Upper lobe of left lung (tissue), 6 donors: ENCODE measurements around the gene TSC22D4. TPM values are rescaled to one million over a fixed set of nuclear protein-coding genes. Genes with fewer than 3 reads are reported as not detected.

Experiments used
- ATAC-seq, 2 donors: fragments of 200-7000 bp; cut with Tn5 transposase; one replicate each; pipeline ENCODE4 v1.9.1; 2022; ENCODE audit warnings: mild to moderate bottlenecking in 2 of 2, moderate library complexity in 2 of 2; ENCODE audit not compliant: low FRiP score in 2 of 2
- DNase-seq, 2 donors: peaks; one replicate each; pipeline ENCODE4 v3.0.0-alpha.2; 2019 to 2020
- H3K27ac ChIP-seq, 4 donors: fragments of 200-600 bp; sonication (generic); one replicate each; pipeline ENCODE4 v1.5.1; 2016 to 2019
- H3K27me3 ChIP-seq, 4 donors: fragments of 200-600 bp; sonication (generic); one replicate each; pipeline ENCODE4 v1.5.1; 2017 to 2019
- H3K36me3 ChIP-seq, 4 donors: fragments of 200-600 bp; sonication (generic); one replicate each; pipeline ENCODE4 v1.5.1; 2016 to 2019
- H3K4me1 ChIP-seq, 4 donors: fragments of 200-600 bp; sonication (generic); one replicate each; pipeline ENCODE4 v1.5.1; 2018 to 2019
- H3K4me3 ChIP-seq, 4 donors: fragments of 200-600 bp; sonication (generic); one replicate each; pipeline ENCODE4 v1.5.1; 2017 to 2019; ENCODE audit warnings: mild to moderate bottlenecking in 2 of 4, moderate library complexity in 1 of 4
- H3K9me3 ChIP-seq, 4 donors: fragments of 200-600 bp; sonication (generic); one replicate each; pipeline ENCODE4 v1.5.1; 2018 to 2019
- EP300 ChIP-seq, 4 donors: sonication (generic); formaldehyde crosslinking; IDR thresholded peaks; one replicate each; pipeline ENCODE4 v1.5.1; 2017; ENCODE audit warnings: antibody characterized with exemption in 4 of 4, control low read depth in 2 of 4
- POLR2A ChIP-seq, 4 donors: fragments of 450-650 bp; IDR thresholded peaks; one replicate each; pipeline ENCODE4 v1.5.1; 2016 to 2017; ENCODE audit warnings: antibody characterized with exemption in 4 of 4, mild to moderate bottlenecking in 2 of 4
- POLR2AphosphoS5 ChIP-seq, 2 donors: sonication (generic); formaldehyde crosslinking; IDR thresholded peaks; one replicate each; pipeline ENCODE4 v1.5.1; 2017; ENCODE audit warnings: antibody characterized with exemption in 2 of 2
- WGBS, 2 donors: methylation state at CpG; one replicate each; pipeline ENCODE4 v1.1.5; 2017 to 2018; 5-methylcytosine and 5-hydroxymethylcytosine counted together
- total RNA-seq, 6 donors: library from RNA; depleted of rRNA in 4 of 6; stranded (reverse); fragments of >200 nt in 4 of 6; gene quantifications; one replicate each; pipeline versions ENCODE4 v1.1.0 to v1.2.1, GENCODE V29; 2016 to 2021
- TF ChIP-seq, protein P1 (sequence below), 6 experiments: fragments of 450-650 bp in 4 of 6; fragments of 200-600 bp in 2 of 6; sonication (generic) in 2 of 6; IDR thresholded peaks; one replicate each; pipeline ENCODE4 v1.5.1; 2016 to 2019; ENCODE audit warnings: antibody characterized with exemption in 6 of 6
- donor health status: DM: no; HTN: no; CAD: no; lungs with moderate emphysema.
- donor health status: DM: no; HTN: yes; CAD: no; lungs with severe emphysema.

Gene TSC22D4
- total RNA-seq, 6 donors from 2014 or later = 25.7 to 91.2 (median 69.0) TPM

DNA sequence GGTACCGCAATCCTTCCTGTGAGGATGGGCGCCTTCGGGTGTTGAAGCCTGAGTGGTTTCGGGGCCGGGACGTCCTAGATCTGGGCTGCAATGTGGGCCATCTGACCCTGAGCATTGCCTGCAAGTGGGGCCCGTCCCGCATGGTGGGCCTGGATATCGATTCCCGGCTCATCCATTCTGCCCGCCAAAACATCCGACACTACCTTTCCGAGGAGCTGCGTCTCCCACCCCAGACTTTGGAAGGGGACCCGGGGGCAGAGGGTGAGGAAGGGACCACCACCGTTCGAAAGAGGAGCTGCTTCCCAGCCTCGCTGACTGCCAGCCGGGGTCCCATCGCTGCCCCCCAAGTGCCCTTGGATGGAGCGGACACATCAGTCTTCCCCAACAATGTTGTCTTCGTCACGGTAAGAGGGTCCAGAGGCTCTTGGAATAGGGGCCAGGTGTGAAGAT lies 47.7 kb downstream of the TSC22D4 start:
- TF ChIP-seq POLR2A (IDR thresholded peaks at IDR 0.05) = no peak
- no peak for DNase-seq
- Histone ChIP-seq H3K27me3 (no peaks in the 10 kb centered on the region), H3K27ac (peak overlapping the region; percentile 20 to 100 (median 99)), H3K4me1 (peaks cover 32 to 61% (median 39%) of the 10 kb centered on the region in 4 donors), H3K9me3 (peaks cover 0 to 6% (median 0%) of the 10 kb centered on the region in 4 donors), H3K36me3 (peaks cover 5 to 32% (median 26%) of the 10 kb centered on the region in 4 donors), H3K4me3 (peak overlapping the region in 3 of 4 donors; percentile 89 to 94 (median 93))
- no peak for ATAC-seq
- WGBS, 2 donors = 87 to 89% methylated on average over 14 to 23 of the region's 23 CpGs

DNA sequence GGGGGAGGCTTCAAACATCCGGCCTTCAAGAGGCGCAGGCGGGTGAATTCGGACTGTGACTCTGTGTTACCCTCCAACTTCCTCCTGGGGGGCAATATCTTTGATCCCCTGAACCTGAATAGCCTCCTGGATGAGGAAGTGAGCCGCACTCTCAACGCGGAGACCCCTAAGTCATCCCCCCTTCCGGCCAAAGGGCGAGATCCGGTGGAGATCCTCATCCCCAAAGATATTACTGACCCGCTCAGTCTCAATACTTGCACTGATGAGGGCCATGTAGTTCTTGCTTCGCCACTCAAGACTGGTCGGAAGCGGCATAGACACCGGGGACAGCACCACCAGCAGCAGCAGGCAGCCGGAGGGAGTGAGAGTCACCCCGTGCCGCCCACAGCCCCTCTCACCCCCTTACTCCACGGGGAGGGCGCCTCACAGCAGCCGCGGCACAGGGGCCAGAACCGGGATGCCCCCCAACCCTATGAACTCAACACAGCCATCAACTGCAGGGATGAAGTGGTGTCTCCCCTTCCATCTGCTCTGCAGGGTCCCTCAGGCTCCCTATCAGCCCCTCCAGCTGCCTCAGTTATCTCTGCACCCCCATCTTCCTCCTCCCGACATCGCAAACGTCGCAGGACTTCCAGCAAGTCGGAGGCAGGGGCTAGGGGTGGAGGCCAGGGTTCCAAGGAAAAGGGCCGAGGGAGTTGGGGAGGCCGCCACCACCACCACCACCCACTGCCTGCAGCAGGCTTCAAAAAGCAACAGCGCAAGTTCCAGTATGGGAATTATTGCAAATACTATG lies 48.3 kb downstream of the TSC22D4 start:
- Histone ChIP-seq H3K4me1 (peaks cover 32 to 61% (median 39%) of the 10 kb centered on the region in 4 donors), H3K27me3 (no peaks in the 10 kb centered on the region), H3K27ac (peak overlapping the region; percentile 98 to 100 (median 100)), H3K4me3 (peak overlapping the region; percentile 72 to 94 (median 91)), H3K36me3 (peaks cover 5 to 32% (median 26%) of the 10 kb centered on the region in 4 donors), H3K9me3 (peaks cover 0 to 6% (median 0%) of the 10 kb centered on the region in 4 donors)
- DNase-seq (peak in 1 of 2 donors; percentile 71), ATAC-seq (no peak)
- TF ChIP-seq POLR2AphosphoS5 (IDR thresholded peaks at IDR 0.05) (no peak), POLR2A (IDR thresholded peaks at IDR 0.05) (no peak), EP300 (IDR thresholded peaks at IDR 0.05) (no peak)
- TF ChIP-seq, protein P1, sequence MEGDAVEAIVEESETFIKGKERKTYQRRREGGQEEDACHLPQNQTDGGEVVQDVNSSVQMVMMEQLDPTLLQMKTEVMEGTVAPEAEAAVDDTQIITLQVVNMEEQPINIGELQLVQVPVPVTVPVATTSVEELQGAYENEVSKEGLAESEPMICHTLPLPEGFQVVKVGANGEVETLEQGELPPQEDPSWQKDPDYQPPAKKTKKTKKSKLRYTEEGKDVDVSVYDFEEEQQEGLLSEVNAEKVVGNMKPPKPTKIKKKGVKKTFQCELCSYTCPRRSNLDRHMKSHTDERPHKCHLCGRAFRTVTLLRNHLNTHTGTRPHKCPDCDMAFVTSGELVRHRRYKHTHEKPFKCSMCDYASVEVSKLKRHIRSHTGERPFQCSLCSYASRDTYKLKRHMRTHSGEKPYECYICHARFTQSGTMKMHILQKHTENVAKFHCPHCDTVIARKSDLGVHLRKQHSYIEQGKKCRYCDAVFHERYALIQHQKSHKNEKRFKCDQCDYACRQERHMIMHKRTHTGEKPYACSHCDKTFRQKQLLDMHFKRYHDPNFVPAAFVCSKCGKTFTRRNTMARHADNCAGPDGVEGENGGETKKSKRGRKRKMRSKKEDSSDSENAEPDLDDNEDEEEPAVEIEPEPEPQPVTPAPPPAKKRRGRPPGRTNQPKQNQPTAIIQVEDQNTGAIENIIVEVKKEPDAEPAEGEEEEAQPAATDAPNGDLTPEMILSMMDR (IDR thresholded peaks at IDR 0.05) = no peak
- 24 to 26% methylated on average over 13 to 28 of the region's 31 CpGs for WGBS, 2 donors

DNA sequence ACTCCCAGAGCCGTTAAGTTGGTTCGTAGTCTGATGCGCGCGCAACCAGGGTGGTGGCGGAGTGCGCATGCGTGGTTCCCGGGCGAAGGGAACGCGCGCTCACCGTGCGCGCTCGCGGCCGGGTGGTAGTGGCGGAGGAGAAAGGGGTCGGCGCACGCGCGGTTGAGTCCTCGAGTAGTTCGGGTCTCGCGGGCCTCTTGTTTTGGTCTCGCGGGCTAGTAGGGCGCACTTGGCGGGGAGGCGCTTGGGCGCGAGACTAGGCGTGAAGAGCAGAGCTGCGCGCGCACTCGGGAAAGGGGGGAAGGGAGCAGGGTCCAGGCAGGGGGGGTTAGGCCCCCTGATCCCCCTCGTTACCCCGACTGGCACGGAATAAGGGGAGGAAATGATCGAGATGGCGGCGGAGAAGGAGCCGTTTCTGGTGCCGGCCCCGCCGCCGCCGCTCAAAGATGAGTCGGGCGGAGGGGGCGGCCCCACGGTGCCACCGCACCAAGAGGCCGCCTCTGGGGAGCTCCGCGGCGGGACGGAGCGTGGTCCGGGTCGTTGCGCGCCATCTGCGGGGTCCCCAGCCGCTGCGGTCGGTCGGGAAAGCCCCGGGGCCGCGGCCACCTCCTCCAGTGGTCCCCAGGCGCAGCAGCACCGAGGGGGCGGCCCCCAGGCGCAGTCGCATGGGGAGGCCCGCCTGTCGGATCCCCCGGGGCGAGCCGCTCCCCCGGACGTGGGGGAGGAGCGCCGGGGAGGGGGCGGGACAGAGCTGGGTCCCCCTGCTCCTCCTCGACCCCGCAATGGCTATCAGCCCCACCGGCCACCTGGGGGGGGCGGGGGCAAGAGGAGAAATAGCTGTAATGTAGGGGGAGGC lies 49.1 kb downstream of the TSC22D4 start, which contains the start of gene MEPCE:
TSS of gene MEPCE (plus strand) at position 195 of the 856 bp plus-strand sequence. CDS start at position 383, 188 bp downstream.
- H3K4me1 ChIP-seq = peaks cover 26 to 53% (median 31%) of the 10 kb centered on the region in 4 donors
- peak; percentile 84 for ATAC-seq
- H3K36me3 ChIP-seq = peaks cover 5 to 31% (median 25%) of the 10 kb centered on the region in 4 donors

DNA sequence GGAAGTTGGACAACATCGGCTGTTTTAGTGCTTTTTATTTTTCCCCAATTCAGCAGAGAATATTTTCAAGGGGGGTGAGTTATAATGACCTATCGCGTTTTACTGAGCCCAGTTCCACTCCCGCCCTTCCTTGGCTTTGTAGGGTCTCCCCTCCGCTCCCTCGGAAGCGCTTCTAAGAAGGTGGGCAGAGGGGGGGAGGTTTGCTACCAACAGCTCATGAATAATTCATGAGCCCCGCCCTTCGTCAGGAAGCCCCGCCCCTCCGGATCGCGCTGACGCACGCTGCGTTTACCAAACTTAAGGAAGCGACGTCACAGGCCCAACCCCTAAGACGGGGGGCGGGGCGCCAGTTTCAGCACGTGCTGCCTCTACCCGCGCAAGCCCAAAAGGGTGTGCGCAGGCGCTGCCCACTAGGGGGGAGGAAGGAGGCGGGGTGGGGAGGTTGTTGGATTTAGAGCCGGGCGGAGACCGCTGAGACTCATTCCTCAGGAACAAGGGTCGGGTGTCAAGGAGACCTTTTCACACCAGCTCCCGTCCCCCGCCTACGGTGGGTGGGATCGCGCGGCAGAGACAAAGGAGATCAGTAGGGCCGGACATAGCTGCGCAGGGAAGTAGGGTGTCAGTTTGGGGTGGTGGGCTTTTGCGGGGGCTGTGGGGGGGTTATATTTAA lies 49.9 kb downstream of the TSC22D4 start:
- peaks cover 4 to 24% (median 19%) of the 10 kb centered on the region in 4 donors for H3K36me3 ChIP-seq
- peak; percentile 100 for DNase-seq
- H3K9me3 ChIP-seq = peaks cover 0 to 6% (median 0%) of the 10 kb centered on the region in 4 donors
- H3K4me1 ChIP-seq = peaks cover 23 to 45% (median 26%) of the 10 kb centered on the region in 4 donors
- H3K27me3 ChIP-seq = no peaks in the 10 kb centered on the region
- peak; percentile 91 to 95 for ATAC-seq
- H3K4me3 ChIP-seq = peak overlapping the region; percentile 61 to 94 (median 91)
- TF ChIP-seq POLR2A (IDR thresholded peaks at IDR 0.05) (peak in 2 of 4 donors; percentile 86), POLR2AphosphoS5 (IDR thresholded peaks at IDR 0.05) (peak; percentile 80 to 86), EP300 (IDR thresholded peaks at IDR 0.05) (peak in 1 of 4 donors; percentile 72)
- TF ChIP-seq, protein P1 (IDR thresholded peaks at IDR 0.05) = peak; percentile 18 to 86 (median 71)
- WGBS, 2 donors = 0 to 2% methylated on average over 15 to 40 of the region's 40 CpGs
- peak overlapping the region; percentile 98 to 100 (median 100) for H3K27ac ChIP-seq

More for the DNA sequence above, 49.1 kb downstream of the TSC22D4 start, which contains the start of gene MEPCE:
- H3K27me3 ChIP-seq = no peaks in the 10 kb centered on the region
- H3K4me3 ChIP-seq = peak within 1 kb of the TSS; percentile 72 to 94 (median 91)
- peak within 1 kb of the TSS; percentile 98 to 100 (median 100) for H3K27ac ChIP-seq
- no peak for TF ChIP-seq EP300 (IDR thresholded peaks at IDR 0.05)
- peak in 3 of 4 donors; percentile 9 to 72 (median 65) for TF ChIP-seq POLR2A (IDR thresholded peaks at IDR 0.05)
- peak in 1 of 2 donors; percentile 50 for TF ChIP-seq POLR2AphosphoS5 (IDR thresholded peaks at IDR 0.05)
- TF ChIP-seq, protein P1 (IDR thresholded peaks at IDR 0.05) = peak in 1 of 6 experiments; percentile 7
- peak; percentile 97 to 99 for DNase-seq
- peaks cover 0 to 6% (median 0%) of the 10 kb centered on the region in 4 donors for H3K9me3 ChIP-seq
- WGBS, 2 donors = 1 to 4% methylated on average over 15 to 57 of the region's 95 CpGs
